ENCODE data around the gene ALDH5A1.

ALDH5A1 gene

DNA sequence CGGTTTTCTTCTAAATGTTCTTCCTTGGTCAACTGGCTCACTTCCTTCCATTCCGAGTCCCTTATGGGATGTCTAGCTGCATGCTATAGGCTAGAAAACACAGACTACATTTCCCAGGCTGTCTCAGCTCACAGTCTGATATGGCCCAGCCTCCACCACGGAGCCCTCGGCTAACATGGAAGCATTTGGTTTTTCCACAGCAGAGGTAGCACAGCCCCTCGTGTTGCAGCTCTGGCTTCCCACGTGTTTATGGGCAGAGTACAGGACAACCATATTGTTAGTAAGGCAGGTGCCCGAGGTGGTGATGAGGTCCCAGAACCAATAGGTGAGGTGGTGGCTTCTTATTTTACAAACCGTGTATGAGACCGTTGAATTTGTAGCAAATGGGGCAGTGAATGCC is 14.1 kb upstream of the ALDH5A1 start:
- no peaks in the 10 kb centered on the region for H3K9me3 ChIP-seq (ENCODE audit: insufficient read depth, low read length)
- no peaks in the 10 kb centered on the region for H3K79me2 ChIP-seq (ENCODE audit: insufficient read depth, low read length)
- TF ChIP-seq, protein P1, sequence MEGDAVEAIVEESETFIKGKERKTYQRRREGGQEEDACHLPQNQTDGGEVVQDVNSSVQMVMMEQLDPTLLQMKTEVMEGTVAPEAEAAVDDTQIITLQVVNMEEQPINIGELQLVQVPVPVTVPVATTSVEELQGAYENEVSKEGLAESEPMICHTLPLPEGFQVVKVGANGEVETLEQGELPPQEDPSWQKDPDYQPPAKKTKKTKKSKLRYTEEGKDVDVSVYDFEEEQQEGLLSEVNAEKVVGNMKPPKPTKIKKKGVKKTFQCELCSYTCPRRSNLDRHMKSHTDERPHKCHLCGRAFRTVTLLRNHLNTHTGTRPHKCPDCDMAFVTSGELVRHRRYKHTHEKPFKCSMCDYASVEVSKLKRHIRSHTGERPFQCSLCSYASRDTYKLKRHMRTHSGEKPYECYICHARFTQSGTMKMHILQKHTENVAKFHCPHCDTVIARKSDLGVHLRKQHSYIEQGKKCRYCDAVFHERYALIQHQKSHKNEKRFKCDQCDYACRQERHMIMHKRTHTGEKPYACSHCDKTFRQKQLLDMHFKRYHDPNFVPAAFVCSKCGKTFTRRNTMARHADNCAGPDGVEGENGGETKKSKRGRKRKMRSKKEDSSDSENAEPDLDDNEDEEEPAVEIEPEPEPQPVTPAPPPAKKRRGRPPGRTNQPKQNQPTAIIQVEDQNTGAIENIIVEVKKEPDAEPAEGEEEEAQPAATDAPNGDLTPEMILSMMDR (IDR thresholded peaks at IDR 0.05; ENCODE audit: insufficient read depth, low read length, poor library complexity, severe bottlenecking): no peak
- no peak for TF ChIP-seq EZH2phosphoT487 (conservative IDR thresholded peaks at IDR 0.05; ENCODE audit: low read length)
- no peaks in the 10 kb centered on the region for H3K27me3 ChIP-seq (ENCODE audit: low read length)
- H3K27ac ChIP-seq (ENCODE audit: low read depth, low read length): no peak overlapping the region
- H3K36me3 ChIP-seq (ENCODE audit: low read length): no peaks in the 10 kb centered on the region
- H3K4me2 ChIP-seq (ENCODE audit: low read depth, low read length, poor library complexity, severe bottlenecking): no peak overlapping the region
- H3K9ac ChIP-seq (ENCODE audit: low read length): no peak overlapping the region
- H3F3A ChIP-seq (ENCODE audit: insufficient read depth): no peaks in the 10 kb centered on the region
- H3K4me3 ChIP-seq (ENCODE audit: insufficient read depth, low read length, poor library complexity, severe bottlenecking): no peak overlapping the region
- H2AFZ ChIP-seq (ENCODE audit: low read depth, low read length, severe bottlenecking): no peak overlapping the region
- no peaks in the 10 kb centered on the region for H4K20me1 ChIP-seq (ENCODE audit: low read depth, low read length)
- H3K9me2 ChIP-seq (replicated peaks; ENCODE audit: insufficient read depth, low read length): no peaks in the 10 kb centered on the region

GRCh38 chr6:24481449-24481848 is 13.3 kb upstream of the ALDH5A1 start:
- H3K9me3 ChIP-seq (ENCODE audit: insufficient read depth, low read length): no peaks in the 10 kb centered on the region
- no peak overlapping the region for H3K9ac ChIP-seq (ENCODE audit: low read length)
- no peak for TF ChIP-seq EZH2phosphoT487 (conservative IDR thresholded peaks at IDR 0.05; ENCODE audit: low read length)
- TF ChIP-seq, protein P1 (IDR thresholded peaks at IDR 0.05; ENCODE audit: insufficient read depth, low read length, poor library complexity, severe bottlenecking): no peak
- no peak overlapping the region for H3K4me3 ChIP-seq (ENCODE audit: insufficient read depth, low read length, poor library complexity, severe bottlenecking)
- H3K27ac ChIP-seq (ENCODE audit: low read depth, low read length): no peak overlapping the region
- no peaks in the 10 kb centered on the region for H3K79me2 ChIP-seq (ENCODE audit: insufficient read depth, low read length)
- H3K36me3 ChIP-seq (ENCODE audit: low read length): no peaks in the 10 kb centered on the region
- H3K4me2 ChIP-seq (ENCODE audit: low read depth, low read length, poor library complexity, severe bottlenecking): no peak overlapping the region
- H3K9me2 ChIP-seq (replicated peaks; ENCODE audit: insufficient read depth, low read length): no peaks in the 10 kb centered on the region
- H3F3A ChIP-seq (ENCODE audit: insufficient read depth): no peaks in the 10 kb centered on the region
- no peaks in the 10 kb centered on the region for H4K20me1 ChIP-seq (ENCODE audit: low read depth, low read length)
- no peaks in the 10 kb centered on the region for H3K27me3 ChIP-seq (ENCODE audit: low read length)
- H2AFZ ChIP-seq (ENCODE audit: low read depth, low read length, severe bottlenecking): no peak overlapping the region

GRCh38 chr6:24484657-24485323 is 10.0 kb upstream of the ALDH5A1 start:
- Histone ChIP-seq H3K4me3 (ENCODE audit: insufficient read depth, low read length, poor library complexity, severe bottlenecking) (no peak overlapping the region), H3K79me2 (ENCODE audit: insufficient read depth, low read length) (no peaks in the 10 kb centered on the region), H3F3A (ENCODE audit: insufficient read depth) (no peaks in the 10 kb centered on the region), H3K4me2 (ENCODE audit: low read depth, low read length, poor library complexity, severe bottlenecking) (no peak overlapping the region), H3K9me2 (replicated peaks; ENCODE audit: insufficient read depth, low read length) (no peaks in the 10 kb centered on the region), H4K20me1 (ENCODE audit: low read depth, low read length) (no peaks in the 10 kb centered on the region), H3K27me3 (ENCODE audit: low read length) (no peaks in the 10 kb centered on the region), H3K36me3 (ENCODE audit: low read length) (no peaks in the 10 kb centered on the region), H3K9me3 (ENCODE audit: insufficient read depth, low read length) (no peaks in the 10 kb centered on the region), H3K9ac (ENCODE audit: low read length) (no peak overlapping the region), H2AFZ (ENCODE audit: low read depth, low read length, severe bottlenecking) (no peak overlapping the region), H3K27ac (ENCODE audit: low read depth, low read length) (no peak overlapping the region)
- TF ChIP-seq, protein P1 (IDR thresholded peaks at IDR 0.05; ENCODE audit: insufficient read depth, low read length, poor library complexity, severe bottlenecking): no peak
- TF ChIP-seq EZH2phosphoT487 (conservative IDR thresholded peaks at IDR 0.05; ENCODE audit: low read length): no peak
